ENCODE results near the gene NFIB.

The NFIB gene

GRCh38 chr9:14350349-14350728 is 36.4 kb upstream of the NFIB start:
- Histone ChIP-seq H3K79me2 (ENCODE audit: control insufficient read depth, insufficient read depth, low read length) (no peaks in the 10 kb centered on the region), H2BK15ac (replicated peaks; ENCODE audit: low read depth) (peak overlapping the region; percentile 25), H3K79me1 (ENCODE audit: low read length) (no peaks in the 10 kb centered on the region), H2AK5ac (ENCODE audit: low read length) (no peak overlapping the region), H2BK120ac (ENCODE audit: low read depth, low read length) (no peak overlapping the region), H3K56ac (ENCODE audit: low read length) (no peak overlapping the region), H3K4me1 (ENCODE audit: control insufficient read depth, low read depth, low read length) (peaks cover 5% of the 10 kb centered on the region), H3K27ac (ENCODE audit: low read depth, low read length) (no peak overlapping the region), H3K36me3 (ENCODE audit: control insufficient read depth, insufficient read depth, low read length) (no peaks in the 10 kb centered on the region), H3K4me3 (ENCODE audit: low read length) (no peak overlapping the region), H3K4ac (ENCODE audit: low read depth, low read length) (no peak overlapping the region), H4K5ac (ENCODE audit: low read length) (no peak overlapping the region), H3K18ac (ENCODE audit: low read length) (no peak overlapping the region), H2BK5ac (ENCODE audit: low read length) (no peak overlapping the region), H4K8ac (ENCODE audit: low read depth, low read length) (no peak overlapping the region), H3K4me2 (ENCODE audit: low read length) (no peak overlapping the region), H3K9ac (ENCODE audit: low read length) (no peak overlapping the region), H3K27me3 (ENCODE audit: insufficient read depth, low read length, poor library complexity) (peaks cover 31% of the 10 kb centered on the region), H3K23ac (ENCODE audit: low read length) (no peak overlapping the region)
- DNase-seq, result no peak
- no CpG with 5 or more reads among the region's 10 CpGs for WGBS (ENCODE audit: extremely low coverage, insufficient coverage, low lambda C conversion rate)

- no peak overlapping the region for H2BK120ac ChIP-seq (ENCODE audit: low read depth, low read length)
- no peak overlapping the region for H2AK5ac ChIP-seq (ENCODE audit: low read length)
- DNase-seq, result peak; percentile 42
- H3K4me2 ChIP-seq (ENCODE audit: low read length), result peak overlapping the region; percentile 41
- no CpG with 5 or more reads among the region's 42 CpGs for WGBS (ENCODE audit: extremely low coverage, insufficient coverage, low lambda C conversion rate)
- no peak overlapping the region for H2BK15ac ChIP-seq (replicated peaks; ENCODE audit: low read depth)
- peaks cover 5% of the 10 kb centered on the region for H3K4me1 ChIP-seq (ENCODE audit: control insufficient read depth, low read depth, low read length)
- H4K5ac ChIP-seq (ENCODE audit: low read length), result no peak overlapping the region
- no peaks in the 10 kb centered on the region for H3K79me1 ChIP-seq (ENCODE audit: low read length)
- H4K8ac ChIP-seq (ENCODE audit: low read depth, low read length), result no peak overlapping the region
- no peak overlapping the region for H3K4ac ChIP-seq (ENCODE audit: low read depth, low read length)
- H2BK5ac ChIP-seq (ENCODE audit: low read length), result no peak overlapping the region
- peak overlapping the region; percentile 77 for H3K9ac ChIP-seq (ENCODE audit: low read length)
- H3K56ac ChIP-seq (ENCODE audit: low read length), result peak overlapping the region; percentile 93
- H3K79me2 ChIP-seq (ENCODE audit: control insufficient read depth, insufficient read depth, low read length), result no peaks in the 10 kb centered on the region
- no peak overlapping the region for H3K27ac ChIP-seq (ENCODE audit: low read depth, low read length)
- H3K4me3 ChIP-seq (ENCODE audit: low read length), result peak overlapping the region; percentile 30
- peaks cover 31% of the 10 kb centered on the region for H3K27me3 ChIP-seq (ENCODE audit: insufficient read depth, low read length, poor library complexity)
- H3K23ac ChIP-seq (ENCODE audit: low read length), result peak overlapping the region; percentile 50
- H3K18ac ChIP-seq (ENCODE audit: low read length), result peak overlapping the region; percentile 72
- H3K36me3 ChIP-seq (ENCODE audit: control insufficient read depth, insufficient read depth, low read length), result no peaks in the 10 kb centered on the region
These were observed 35.8 kb upstream of the NFIB start for GRCh38 chr9:14349447-14350348.

GRCh38 chr9:14349146-14349446 is 35.2 kb upstream of the NFIB start:
- H3K23ac ChIP-seq (ENCODE audit: low read length), result peak overlapping the region; percentile 50
- H3K4me3 ChIP-seq (ENCODE audit: low read length), result peak overlapping the region; percentile 30
- H3K9ac ChIP-seq (ENCODE audit: low read length), result peak overlapping the region; percentile 77
- no peak overlapping the region for H2BK120ac ChIP-seq (ENCODE audit: low read depth, low read length)
- no peak overlapping the region for H2AK5ac ChIP-seq (ENCODE audit: low read length)
- peak overlapping the region; percentile 41 for H3K4me2 ChIP-seq (ENCODE audit: low read length)
- WGBS (ENCODE audit: extremely low coverage, insufficient coverage, low lambda C conversion rate), result no CpG with 5 or more reads among the region's 15 CpGs
- H3K79me2 ChIP-seq (ENCODE audit: control insufficient read depth, insufficient read depth, low read length), result no peaks in the 10 kb centered on the region
- no peaks in the 10 kb centered on the region for H3K79me1 ChIP-seq (ENCODE audit: low read length)
- H3K36me3 ChIP-seq (ENCODE audit: control insufficient read depth, insufficient read depth, low read length), result no peaks in the 10 kb centered on the region
- no peak for DNase-seq
- H4K8ac ChIP-seq (ENCODE audit: low read depth, low read length), result no peak overlapping the region
- H3K56ac ChIP-seq (ENCODE audit: low read length), result peak overlapping the region; percentile 93
- H2BK5ac ChIP-seq (ENCODE audit: low read length), result no peak overlapping the region
- H3K27me3 ChIP-seq (ENCODE audit: insufficient read depth, low read length, poor library complexity), result peaks cover 31% of the 10 kb centered on the region
- no peak overlapping the region for H4K5ac ChIP-seq (ENCODE audit: low read length)
- H3K18ac ChIP-seq (ENCODE audit: low read length), result no peak overlapping the region
- H3K4ac ChIP-seq (ENCODE audit: low read depth, low read length), result no peak overlapping the region
- H3K4me1 ChIP-seq (ENCODE audit: control insufficient read depth, low read depth, low read length), result peaks cover 5% of the 10 kb centered on the region
- no peak overlapping the region for H3K27ac ChIP-seq (ENCODE audit: low read depth, low read length)
- H2BK15ac ChIP-seq (replicated peaks; ENCODE audit: low read depth), result no peak overlapping the region

- Histone ChIP-seq H3K9ac (ENCODE audit: low read length) (peak overlapping the region; percentile 77), H3K4me2 (ENCODE audit: low read length) (peak overlapping the region; percentile 41), H3K79me1 (ENCODE audit: low read length) (no peaks in the 10 kb centered on the region), H3K23ac (ENCODE audit: low read length) (no peak overlapping the region), H3K4me3 (ENCODE audit: low read length) (peak overlapping the region; percentile 60), H3K36me3 (ENCODE audit: control insufficient read depth, insufficient read depth, low read length) (no peaks in the 10 kb centered on the region), H2BK5ac (ENCODE audit: low read length) (no peak overlapping the region), H3K79me2 (ENCODE audit: control insufficient read depth, insufficient read depth, low read length) (no peaks in the 10 kb centered on the region), H2BK120ac (ENCODE audit: low read depth, low read length) (no peak overlapping the region), H3K4ac (ENCODE audit: low read depth, low read length) (no peak overlapping the region), H3K27me3 (ENCODE audit: insufficient read depth, low read length, poor library complexity) (peaks cover 31% of the 10 kb centered on the region), H3K56ac (ENCODE audit: low read length) (peak overlapping the region; percentile 93), H2BK15ac (replicated peaks; ENCODE audit: low read depth) (no peak overlapping the region), H2AK5ac (ENCODE audit: low read length) (no peak overlapping the region), H4K8ac (ENCODE audit: low read depth, low read length) (no peak overlapping the region), H4K5ac (ENCODE audit: low read length) (no peak overlapping the region), H3K27ac (ENCODE audit: low read depth, low read length) (no peak overlapping the region), H3K18ac (ENCODE audit: low read length) (peak overlapping the region; percentile 54), H3K4me1 (ENCODE audit: control insufficient read depth, low read depth, low read length) (peaks cover 5% of the 10 kb centered on the region)
- WGBS (ENCODE audit: extremely low coverage, insufficient coverage, low lambda C conversion rate), result no CpG with 5 or more reads among the region's 43 CpGs
- DNase-seq, result peak; percentile 59
These were observed 34.6 kb upstream of the NFIB start for GRCh38 chr9:14348373-14349145.

- H4K5ac ChIP-seq (ENCODE audit: low read length), result no peak overlapping the region
- no peak overlapping the region for H2BK5ac ChIP-seq (ENCODE audit: low read length)
- peak overlapping the region; percentile 54 for H3K18ac ChIP-seq (ENCODE audit: low read length)
- no peak overlapping the region for H3K23ac ChIP-seq (ENCODE audit: low read length)
- H3K4me2 ChIP-seq (ENCODE audit: low read length), result peak overlapping the region; percentile 41
- no peaks in the 10 kb centered on the region for H3K79me1 ChIP-seq (ENCODE audit: low read length)
- DNase-seq, result no peak
- no peaks in the 10 kb centered on the region for H3K79me2 ChIP-seq (ENCODE audit: control insufficient read depth, insufficient read depth, low read length)
- no peak overlapping the region for H2BK15ac ChIP-seq (replicated peaks; ENCODE audit: low read depth)
- H3K4me1 ChIP-seq (ENCODE audit: control insufficient read depth, low read depth, low read length), result peaks cover 5% of the 10 kb centered on the region
- peak overlapping the region; percentile 60 for H3K4me3 ChIP-seq (ENCODE audit: low read length)
- H4K8ac ChIP-seq (ENCODE audit: low read depth, low read length), result no peak overlapping the region
- no peak overlapping the region for H2BK120ac ChIP-seq (ENCODE audit: low read depth, low read length)
- H3K27me3 ChIP-seq (ENCODE audit: insufficient read depth, low read length, poor library complexity), result peaks cover 31% of the 10 kb centered on the region
- peak overlapping the region; percentile 77 for H3K9ac ChIP-seq (ENCODE audit: low read length)
- no peaks in the 10 kb centered on the region for H3K36me3 ChIP-seq (ENCODE audit: control insufficient read depth, insufficient read depth, low read length)
- H3K56ac ChIP-seq (ENCODE audit: low read length), result peak overlapping the region; percentile 93
- H2AK5ac ChIP-seq (ENCODE audit: low read length), result no peak overlapping the region
- WGBS (ENCODE audit: extremely low coverage, insufficient coverage, low lambda C conversion rate), result no CpG with 5 or more reads among the region's 10 CpGs
- H3K27ac ChIP-seq (ENCODE audit: low read depth, low read length), result no peak overlapping the region
- H3K4ac ChIP-seq (ENCODE audit: low read depth, low read length), result no peak overlapping the region
These were observed 34.1 kb upstream of the NFIB start for GRCh38 chr9:14348123-14348372.

Measured in mesendoderm (in vitro differentiated cells).